Gastrocnemius medialis (tissue), 4 donors: ENCODE results near the gene CACNA2D2.

Experiments used
- POLR2A ChIP-seq, 2 donors: fragments of 450-650 bp; IDR thresholded peaks; one replicate each; pipeline ENCODE4 v1.6.1; 2017; ENCODE audit warnings: antibody characterized with exemption in 2 of 2, mild to moderate bottlenecking in 2 of 2, moderate library complexity in 2 of 2
- TF ChIP-seq, protein P1 (sequence below), 5 experiments: fragments of 450-650 bp in 3 of 5; fragments of 200-600 bp in 2 of 5; sonication (generic) in 2 of 5; IDR thresholded peaks in 4 of 5; conservative IDR thresholded peaks in 1 of 5; 1 replicate in 4 of 5; 2 replicates in 1 of 5; pipeline ENCODE4 v1.5.1; 2016 to 2019; ENCODE audit warnings: antibody characterized with exemption in 5 of 5, mild to moderate bottlenecking in 3 of 5, moderate library complexity in 3 of 5

DNA sequence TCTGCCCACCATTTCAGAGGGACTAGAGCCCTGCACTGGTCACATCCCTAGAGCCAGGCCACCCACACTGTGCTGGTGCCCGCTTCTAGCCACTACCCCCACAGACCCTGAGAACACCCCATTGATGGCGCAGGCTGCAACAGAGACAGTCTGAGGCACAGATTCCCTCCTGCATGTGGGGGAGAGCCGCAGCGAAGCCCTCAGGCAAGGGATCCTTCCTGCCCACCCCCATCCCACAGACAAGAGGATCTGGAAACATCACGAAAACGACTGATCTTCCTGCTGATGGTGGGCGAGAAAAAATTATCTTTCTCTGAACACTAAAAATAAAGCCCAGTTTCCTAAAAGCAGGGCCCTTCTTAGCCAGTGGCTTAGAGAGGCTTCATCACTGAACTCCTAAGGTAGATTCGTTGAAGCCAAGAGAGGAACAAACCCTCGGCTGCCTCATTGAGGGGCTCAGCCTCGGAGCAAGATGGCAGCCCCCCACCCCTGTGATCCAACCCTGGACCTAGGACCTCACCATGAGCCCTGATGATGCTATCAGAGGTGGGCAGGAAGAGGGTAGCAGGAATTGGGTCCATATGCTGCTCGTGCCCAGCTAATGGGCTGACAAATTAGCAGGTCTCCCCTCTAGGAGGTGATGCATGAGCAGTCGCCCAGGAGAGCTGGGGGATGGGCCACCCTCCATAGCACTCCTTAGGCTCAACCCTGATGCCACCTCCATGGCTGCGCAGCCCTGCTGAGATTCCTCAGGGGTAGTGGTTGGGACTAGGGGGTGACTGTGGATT, 54.5 kb downstream of the CACNA2D2 start:
- TF ChIP-seq, protein P1, sequence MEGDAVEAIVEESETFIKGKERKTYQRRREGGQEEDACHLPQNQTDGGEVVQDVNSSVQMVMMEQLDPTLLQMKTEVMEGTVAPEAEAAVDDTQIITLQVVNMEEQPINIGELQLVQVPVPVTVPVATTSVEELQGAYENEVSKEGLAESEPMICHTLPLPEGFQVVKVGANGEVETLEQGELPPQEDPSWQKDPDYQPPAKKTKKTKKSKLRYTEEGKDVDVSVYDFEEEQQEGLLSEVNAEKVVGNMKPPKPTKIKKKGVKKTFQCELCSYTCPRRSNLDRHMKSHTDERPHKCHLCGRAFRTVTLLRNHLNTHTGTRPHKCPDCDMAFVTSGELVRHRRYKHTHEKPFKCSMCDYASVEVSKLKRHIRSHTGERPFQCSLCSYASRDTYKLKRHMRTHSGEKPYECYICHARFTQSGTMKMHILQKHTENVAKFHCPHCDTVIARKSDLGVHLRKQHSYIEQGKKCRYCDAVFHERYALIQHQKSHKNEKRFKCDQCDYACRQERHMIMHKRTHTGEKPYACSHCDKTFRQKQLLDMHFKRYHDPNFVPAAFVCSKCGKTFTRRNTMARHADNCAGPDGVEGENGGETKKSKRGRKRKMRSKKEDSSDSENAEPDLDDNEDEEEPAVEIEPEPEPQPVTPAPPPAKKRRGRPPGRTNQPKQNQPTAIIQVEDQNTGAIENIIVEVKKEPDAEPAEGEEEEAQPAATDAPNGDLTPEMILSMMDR (IDR thresholded peaks at IDR 0.05 in 4 of 5, conservative IDR thresholded peaks at IDR 0.05 in 1 of 5), result no peak
- TF ChIP-seq POLR2A (IDR thresholded peaks at IDR 0.05), result no peak
